Fibroblast of skin of abdomen (primary cell): Measurements from ENCODE around the gene NIN.

Experiments used
- DNase-seq: peaks from one replicate; pipeline ENCODE4 v3.0.0-alpha.2; 2013

Gene NIN

DNA sequence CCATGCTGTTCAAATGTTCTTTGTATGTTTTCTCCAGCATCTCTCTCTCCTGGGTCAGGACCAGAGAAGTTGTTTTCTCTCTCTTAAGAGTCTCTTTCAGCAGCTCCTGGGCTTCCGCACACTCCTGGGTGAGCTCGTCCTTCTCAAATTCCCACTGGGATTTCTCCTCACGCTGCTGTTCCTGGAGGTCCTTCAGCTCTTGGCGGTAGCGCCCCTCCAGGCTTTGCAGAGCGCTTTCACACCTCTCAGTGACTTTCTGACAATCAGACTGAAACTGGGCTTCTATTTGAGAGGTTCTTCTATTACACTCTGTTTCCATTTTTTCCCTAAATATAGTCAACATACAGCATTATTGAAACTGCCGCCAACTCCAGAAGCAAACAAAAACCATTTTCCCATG is 72.7 kb downstream of the NIN start:
- no peak for DNase-seq

DNA sequence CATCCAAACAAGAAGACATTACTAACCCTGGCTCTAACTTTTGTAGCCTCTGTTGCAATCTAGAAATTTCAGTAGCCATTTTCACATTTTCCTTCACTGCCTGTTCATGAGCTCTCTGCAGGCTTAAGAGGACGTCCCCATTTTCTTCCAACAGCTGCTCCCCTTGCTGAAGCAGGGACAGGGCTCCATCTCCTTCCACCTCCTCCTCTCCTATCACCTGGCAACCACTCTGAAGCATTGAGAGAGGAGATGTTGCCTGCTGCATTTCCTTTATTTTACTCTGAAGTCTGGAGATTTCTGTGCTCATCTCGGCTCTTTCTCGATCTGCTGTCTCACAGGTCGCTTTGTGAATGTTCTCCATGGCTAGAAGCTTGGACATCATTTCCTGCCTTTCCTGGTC is 73.3 kb downstream of the NIN start:
- no peak for DNase-seq

- DNase-seq, result no peak
Observed at GRCh38 chr14:50756300-50756699, 74.7 kb downstream of the NIN start.

DNA sequence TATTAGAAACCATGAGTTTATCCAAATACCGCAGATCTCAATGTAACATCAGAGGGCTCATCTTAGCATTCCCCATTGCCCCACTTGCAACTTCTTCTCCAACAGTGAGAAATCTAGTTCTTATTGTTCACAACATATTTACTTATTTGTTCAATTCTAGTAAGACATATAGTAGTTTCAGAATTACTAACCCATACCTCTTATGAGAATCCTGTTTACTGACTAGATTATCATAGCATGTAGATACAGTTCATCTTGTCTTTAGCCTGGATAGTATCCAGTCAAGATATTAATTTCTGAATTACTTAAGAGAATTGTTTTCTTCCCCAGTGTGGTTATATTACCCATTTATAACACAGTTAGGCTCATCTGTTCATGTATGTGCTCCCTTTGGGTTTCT is 80.6 kb downstream of the NIN start:
- DNase-seq, result no peak

GRCh38 chr14:50745401-50746058 is 85.4 kb downstream of the NIN start:
- DNase-seq, result no peak

GRCh38 chr14:50744231-50744630 is 86.7 kb downstream of the NIN start:
- no peak for DNase-seq

DNA sequence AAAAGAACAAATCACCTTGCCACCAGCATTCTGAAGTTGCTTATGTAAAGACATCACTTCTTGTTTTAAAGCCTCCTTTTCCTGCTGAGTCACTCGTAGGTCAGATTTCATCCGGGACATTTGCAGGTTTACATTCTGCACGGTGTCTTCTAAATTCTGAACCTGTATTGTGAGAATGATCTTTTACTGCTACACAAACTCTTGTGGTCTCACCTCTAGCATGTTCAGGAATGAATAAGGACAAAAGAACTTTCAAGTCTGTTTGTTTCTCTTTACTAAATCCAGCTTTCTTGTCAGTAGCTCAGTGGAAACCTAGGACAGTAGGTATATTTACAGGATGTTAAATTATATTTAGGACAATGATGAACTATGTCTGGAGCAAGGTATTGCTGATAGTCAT is 89.4 kb downstream of the NIN start:
- no peak for DNase-seq

DNA sequence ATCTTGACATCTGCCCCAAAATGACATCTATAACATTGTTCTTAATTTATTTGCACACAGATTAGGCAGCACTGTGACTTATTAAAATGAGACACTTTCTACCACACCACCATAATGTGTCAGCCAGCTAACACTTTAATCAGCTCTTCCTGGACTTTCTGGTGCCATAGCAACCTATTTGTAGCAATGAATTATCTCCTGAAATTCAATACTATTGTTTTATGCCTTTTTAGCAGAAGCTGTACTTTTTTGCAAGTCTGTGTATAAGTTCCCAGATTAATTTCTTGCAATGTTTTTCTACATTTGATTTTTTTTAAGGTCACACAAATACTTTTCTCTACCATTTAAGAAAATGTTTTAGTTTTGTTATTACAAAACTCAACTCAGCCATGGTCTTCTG is 90.1 kb downstream of the NIN start:
- no peak for DNase-seq

GRCh38 chr14:50739186-50739585 is 91.8 kb downstream of the NIN start:
- no peak for DNase-seq

DNA sequence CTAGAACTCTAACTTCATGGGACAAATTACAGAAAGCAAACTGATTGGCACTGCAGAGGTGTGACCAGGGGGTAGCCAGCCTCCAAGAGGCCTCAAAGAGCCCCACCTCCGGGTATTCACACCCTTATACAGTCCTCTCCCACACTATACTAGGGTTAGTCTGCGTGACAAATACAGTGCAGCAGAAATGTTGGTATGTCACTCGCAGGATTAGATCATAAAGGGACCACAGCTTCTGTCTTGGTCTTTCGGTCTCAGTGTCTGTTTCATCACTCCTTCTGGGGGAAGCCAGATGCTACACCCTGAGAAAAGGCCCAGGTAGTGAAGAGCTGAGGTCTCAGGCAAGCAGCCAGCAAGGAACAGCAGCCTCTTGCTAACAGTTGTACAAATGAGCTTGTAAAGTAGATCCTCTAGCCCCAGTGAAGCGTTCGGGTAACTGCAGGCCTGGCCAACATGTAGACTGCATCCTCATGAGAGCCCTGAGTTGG is 94.0 kb downstream of the NIN start:
- no peak for DNase-seq

DNA sequence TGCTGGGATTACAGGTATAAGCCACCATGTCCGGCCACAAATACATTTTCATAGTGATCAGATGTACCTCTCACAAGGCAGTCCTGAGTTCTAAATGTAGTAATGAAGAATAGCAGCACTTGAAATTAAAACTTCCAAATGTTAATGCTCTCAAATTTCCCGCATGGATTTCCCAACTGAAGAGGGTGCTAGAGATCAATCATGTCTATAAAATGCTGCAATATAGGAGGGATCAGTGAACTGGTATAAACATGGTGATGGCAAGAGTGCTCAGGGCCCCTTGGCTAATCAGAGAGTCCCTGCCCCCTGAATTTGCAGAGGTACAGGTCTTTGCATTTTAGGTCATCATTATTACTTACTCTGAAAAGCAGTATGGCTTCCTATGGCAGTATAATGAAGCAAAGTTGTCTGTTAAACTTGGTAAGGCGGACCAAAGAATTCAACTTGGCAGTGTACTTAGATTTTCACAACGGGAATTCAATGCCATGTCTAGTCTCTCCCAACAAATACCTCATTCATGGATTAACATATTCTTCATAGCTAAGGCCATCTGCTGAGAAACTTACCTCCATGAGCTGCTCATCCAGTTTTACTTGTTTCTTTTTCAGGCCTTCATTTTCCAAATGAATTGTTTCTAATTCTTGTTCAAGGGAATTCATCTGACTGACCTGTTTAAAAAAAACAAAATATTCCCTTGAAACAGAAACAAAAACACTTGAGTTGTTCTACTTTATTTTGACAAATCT is 95.8 kb downstream of the NIN start:
- no peak for DNase-seq

- no peak for DNase-seq
Observed at GRCh38 chr14:50733494-50733893, 97.5 kb downstream of the NIN start.

DNA sequence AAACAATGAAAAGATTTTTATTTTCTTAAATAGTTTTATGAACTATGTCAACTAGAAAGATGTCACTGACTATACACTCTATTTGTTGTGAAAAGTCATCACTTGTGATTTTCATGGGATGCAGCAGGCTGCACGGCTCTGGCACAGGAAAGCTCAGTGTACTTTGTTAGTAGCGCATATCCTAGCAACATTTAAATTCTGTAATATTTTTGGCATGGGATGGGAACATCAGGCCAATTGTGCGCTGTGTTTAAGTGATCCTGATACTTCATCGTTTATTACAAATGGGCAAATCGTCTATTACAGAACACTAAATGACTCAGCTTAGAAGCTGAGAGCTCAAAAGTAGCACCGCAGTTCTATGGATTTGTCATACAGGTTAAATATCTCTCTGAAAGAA is 102.1 kb downstream of the NIN start:
- no peak for DNase-seq

- DNase-seq, result peak; percentile 93
Observed at GRCh38 chr14:50726372-50727107, 104.4 kb downstream of the NIN start.

GRCh38 chr14:50725761-50726160 is 105.2 kb downstream of the NIN start:
- no peak for DNase-seq

- peak; percentile 38 for DNase-seq
Observed at GRCh38 chr14:50719911-50720759, 110.8 kb downstream of the NIN start.

DNA sequence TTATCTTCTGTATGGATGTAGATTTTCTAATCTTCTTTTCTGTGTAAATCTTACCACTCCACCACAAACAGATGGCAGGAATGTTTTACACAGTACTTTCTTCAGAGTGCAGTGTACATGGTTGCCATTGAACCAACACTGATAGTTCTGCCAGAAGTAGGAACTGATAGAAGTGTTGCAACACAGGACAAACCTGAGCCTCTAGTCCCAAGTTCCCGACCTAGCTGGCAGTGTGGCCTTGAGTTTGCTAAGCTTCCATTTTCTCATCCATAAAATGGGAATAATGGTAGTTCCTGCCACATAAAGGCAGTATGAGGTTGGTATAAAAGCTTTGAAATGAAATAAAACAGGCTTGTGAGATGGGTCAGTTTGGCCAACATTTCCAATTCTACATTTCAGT is 112.0 kb downstream of the NIN start:
- DNase-seq, result no peak

DNA sequence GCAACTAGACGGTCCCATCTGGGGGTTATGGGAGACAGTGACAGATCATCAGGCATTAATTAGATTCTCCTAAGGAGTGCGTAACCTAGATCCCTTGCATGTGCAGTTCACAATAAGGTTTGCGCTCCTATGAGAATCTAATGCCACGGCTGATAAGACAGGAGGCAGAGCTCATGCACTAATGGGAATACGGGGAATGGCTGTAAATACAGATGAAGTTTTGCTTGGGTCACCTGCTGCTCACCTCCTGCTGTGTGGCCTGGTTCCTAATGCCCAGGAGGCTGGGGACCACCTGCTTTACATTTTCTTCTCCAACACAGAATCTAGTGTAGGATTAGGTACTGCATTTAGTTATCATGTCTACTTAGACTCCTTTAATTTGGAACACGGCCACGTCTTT is 113.2 kb downstream of the NIN start:
- no peak for DNase-seq

GRCh38 chr14:50714450-50715073 is 116.4 kb downstream of the NIN start:
- peak; percentile 39 for DNase-seq

DNA sequence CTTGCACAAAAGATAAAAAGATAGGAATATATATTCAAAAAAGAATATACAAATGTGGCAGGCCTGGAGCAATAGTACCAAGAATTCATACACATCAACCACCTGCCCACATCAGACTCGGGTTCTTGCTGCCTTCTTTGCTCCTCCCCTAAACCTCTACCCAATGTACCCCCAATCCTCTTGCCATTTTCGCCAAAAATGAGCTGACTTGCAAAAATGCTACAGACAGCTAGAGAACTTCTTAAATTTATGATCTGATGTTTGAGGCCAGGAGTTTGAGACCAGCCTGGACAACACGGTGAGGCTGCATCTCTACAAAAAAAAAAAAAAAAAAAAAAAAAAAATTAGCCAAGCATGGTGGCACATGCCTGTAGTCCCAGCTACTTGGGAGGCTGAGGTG is 119.9 kb downstream of the NIN start:
- DNase-seq, result no peak

DNA sequence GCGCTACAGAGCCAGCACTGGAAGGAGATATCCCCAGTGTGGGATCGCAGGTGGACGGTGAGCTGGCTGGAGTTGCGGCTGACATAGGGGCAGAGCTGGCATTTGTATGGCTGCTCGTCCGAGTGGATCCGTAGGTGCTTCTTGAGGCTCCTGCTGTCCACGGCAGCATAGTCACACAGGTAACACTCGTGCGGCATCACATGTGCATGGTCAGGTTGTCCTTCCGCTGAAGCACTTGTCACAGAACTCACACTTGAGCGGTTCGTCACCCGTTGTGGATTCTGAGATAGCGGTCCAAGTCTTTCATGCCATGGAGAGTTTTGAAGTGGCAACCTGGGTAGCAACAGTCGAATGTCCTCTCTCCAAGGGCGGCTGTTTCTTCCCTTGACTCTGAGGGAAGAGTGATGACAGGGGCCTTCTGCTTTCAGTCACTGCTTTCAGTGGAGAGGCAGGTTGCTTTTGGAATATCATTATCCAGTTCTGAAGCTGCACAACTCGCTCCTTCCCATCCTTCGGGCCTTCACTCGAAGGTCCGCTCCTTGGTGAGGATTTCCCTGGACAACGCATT is 125.9 kb downstream of the NIN start:
- no peak for DNase-seq

GRCh38 chr14:50704454-50705010 is 126.4 kb downstream of the NIN start:
- no peak for DNase-seq
